ENCODE results near the gene LIN37. TPM values are rescaled to one million over a fixed set of nuclear protein-coding genes. Genes with fewer than 3 reads are reported as not detected.

The LIN37 gene
- total RNA-seq, 1 experiment from 2014 or later = 11.3 TPM

DNA sequence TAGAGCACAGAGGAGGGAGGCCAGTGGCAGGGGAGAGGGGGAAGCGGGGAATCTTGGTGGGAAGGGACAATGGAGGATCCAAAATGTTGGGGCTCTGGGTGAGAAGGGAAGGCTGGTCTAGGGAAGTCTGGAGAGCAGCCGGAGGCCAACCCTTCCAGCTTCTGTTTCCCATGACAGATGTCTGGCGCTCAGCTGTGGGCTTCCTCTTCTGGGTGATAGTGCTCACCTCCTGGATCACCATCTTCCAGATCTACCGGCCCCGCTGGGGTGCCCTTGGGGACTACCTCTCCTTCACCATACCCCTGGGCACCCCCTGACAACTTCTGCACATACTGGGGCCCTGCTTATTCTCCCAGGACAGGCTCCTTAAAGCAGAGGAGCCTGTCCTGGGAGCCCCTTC lies 1.8 kb upstream of the LIN37 start:
- ChIA-PET CTCF (no interaction called here), POLR2A (ENCODE audit: low non-redundant PET) (no interaction called here)
- Histone ChIP-seq H3K4me1 (ENCODE audit: insufficient read depth, low read length, poor library complexity, severe bottlenecking) (peaks cover 3% of the 10 kb centered on the region), H3K4me3 (ENCODE audit: low read depth, low read length, poor library complexity, severe bottlenecking) (peak overlapping the region; percentile 72), H3K9me3 (ENCODE audit: low read depth, low read length, poor library complexity, severe bottlenecking) (no peaks in the 10 kb centered on the region), H3K27ac (ENCODE audit: low read depth, low read length, poor library complexity, severe bottlenecking) (peak overlapping the region; percentile 99), H3K27me3 (replicated peaks; ENCODE audit: insufficient read depth, low read depth, low read length, poor library complexity) (no peaks in the 10 kb centered on the region), H3K36me3 (ENCODE audit: insufficient read depth, low read length, poor library complexity, severe bottlenecking) (no peaks in the 10 kb centered on the region)
- TF ChIP-seq, protein P1, sequence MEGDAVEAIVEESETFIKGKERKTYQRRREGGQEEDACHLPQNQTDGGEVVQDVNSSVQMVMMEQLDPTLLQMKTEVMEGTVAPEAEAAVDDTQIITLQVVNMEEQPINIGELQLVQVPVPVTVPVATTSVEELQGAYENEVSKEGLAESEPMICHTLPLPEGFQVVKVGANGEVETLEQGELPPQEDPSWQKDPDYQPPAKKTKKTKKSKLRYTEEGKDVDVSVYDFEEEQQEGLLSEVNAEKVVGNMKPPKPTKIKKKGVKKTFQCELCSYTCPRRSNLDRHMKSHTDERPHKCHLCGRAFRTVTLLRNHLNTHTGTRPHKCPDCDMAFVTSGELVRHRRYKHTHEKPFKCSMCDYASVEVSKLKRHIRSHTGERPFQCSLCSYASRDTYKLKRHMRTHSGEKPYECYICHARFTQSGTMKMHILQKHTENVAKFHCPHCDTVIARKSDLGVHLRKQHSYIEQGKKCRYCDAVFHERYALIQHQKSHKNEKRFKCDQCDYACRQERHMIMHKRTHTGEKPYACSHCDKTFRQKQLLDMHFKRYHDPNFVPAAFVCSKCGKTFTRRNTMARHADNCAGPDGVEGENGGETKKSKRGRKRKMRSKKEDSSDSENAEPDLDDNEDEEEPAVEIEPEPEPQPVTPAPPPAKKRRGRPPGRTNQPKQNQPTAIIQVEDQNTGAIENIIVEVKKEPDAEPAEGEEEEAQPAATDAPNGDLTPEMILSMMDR (conservative IDR thresholded peaks at IDR 0.05; ENCODE audit: low read depth, low read length) = no peak
- TF ChIP-seq EZH2 (IDR thresholded peaks at IDR 0.05; ENCODE audit: borderline replicate concordance, low read depth, low read length, poor library complexity, severe bottlenecking) = no peak
- BruUV-seq (replicated peaks) = no TSS peak
- intact Hi-C loops (cut with micrococcal nuclease; ENCODE audit: unreplicated experiment) = loop anchor here (10.0 kb wide), 1 partner anchor 188 kb away; the partner anchor contains the start of gene LRFN3
- no peak for DNase-seq (ENCODE audit: low spot score)

DNA sequence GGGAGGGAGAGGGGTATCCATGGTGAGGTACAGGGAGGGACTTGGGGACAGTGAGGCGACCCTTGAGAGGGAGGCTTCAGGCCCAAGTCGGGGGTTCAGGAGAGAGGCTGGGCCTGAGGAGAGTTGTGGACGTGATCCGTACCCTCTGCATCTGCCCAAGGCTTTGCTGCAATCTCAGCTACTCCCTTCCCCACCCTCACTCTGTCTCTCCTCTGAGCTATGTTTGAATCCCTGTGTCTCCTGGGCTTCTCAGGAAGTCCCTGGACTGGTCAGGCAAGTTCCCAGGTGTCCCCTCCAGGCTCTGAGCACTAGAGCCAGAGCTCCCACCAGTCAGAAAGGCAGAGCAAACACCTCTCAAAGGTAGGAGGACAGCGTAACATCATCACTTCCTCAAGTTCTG lies 1.8 kb downstream of the LIN37 start:
- no peaks in the 10 kb centered on the region for H3K9me3 ChIP-seq (ENCODE audit: low read depth, low read length, poor library complexity, severe bottlenecking)
- H3K27me3 ChIP-seq (replicated peaks; ENCODE audit: insufficient read depth, low read depth, low read length, poor library complexity) = no peaks in the 10 kb centered on the region
- H3K36me3 ChIP-seq (ENCODE audit: insufficient read depth, low read length, poor library complexity, severe bottlenecking) = no peaks in the 10 kb centered on the region
- TF ChIP-seq, protein P1 (conservative IDR thresholded peaks at IDR 0.05; ENCODE audit: low read depth, low read length) = no peak
- no peak for TF ChIP-seq EZH2 (IDR thresholded peaks at IDR 0.05; ENCODE audit: borderline replicate concordance, low read depth, low read length, poor library complexity, severe bottlenecking)
- intact Hi-C loops (cut with micrococcal nuclease; ENCODE audit: unreplicated experiment) = no loop called here
- DNase-seq (ENCODE audit: low spot score) = no peak
- H3K4me3 ChIP-seq (ENCODE audit: low read depth, low read length, poor library complexity, severe bottlenecking) = no peak overlapping the region
- H3K27ac ChIP-seq (ENCODE audit: low read depth, low read length, poor library complexity, severe bottlenecking) = no peak overlapping the region
- ChIA-PET CTCF (no interaction called here), POLR2A (ENCODE audit: low non-redundant PET) (no interaction called here)
- peaks cover 3% of the 10 kb centered on the region for H3K4me1 ChIP-seq (ENCODE audit: insufficient read depth, low read length, poor library complexity, severe bottlenecking)
- no TSS peak for BruUV-seq (replicated peaks)

GRCh38 chr19:35751839-35752745 lies 3.7 kb downstream of the LIN37 start:
- DNase-seq (ENCODE audit: low spot score) = no peak
- ChIA-PET POLR2A (ENCODE audit: low non-redundant PET) (no interaction called here), CTCF (no interaction called here)
- no peak for TF ChIP-seq EZH2 (IDR thresholded peaks at IDR 0.05; ENCODE audit: borderline replicate concordance, low read depth, low read length, poor library complexity, severe bottlenecking)
- TF ChIP-seq, protein P1 (conservative IDR thresholded peaks at IDR 0.05; ENCODE audit: low read depth, low read length) = no peak
- H3K27me3 ChIP-seq (replicated peaks; ENCODE audit: insufficient read depth, low read depth, low read length, poor library complexity) = no peaks in the 10 kb centered on the region
- H3K36me3 ChIP-seq (ENCODE audit: insufficient read depth, low read length, poor library complexity, severe bottlenecking) = no peaks in the 10 kb centered on the region
- no TSS peak for BruUV-seq (replicated peaks)
- intact Hi-C loops (cut with micrococcal nuclease; ENCODE audit: unreplicated experiment) = no loop called here
- H3K9me3 ChIP-seq (ENCODE audit: low read depth, low read length, poor library complexity, severe bottlenecking) = no peaks in the 10 kb centered on the region
- H3K4me3 ChIP-seq (ENCODE audit: low read depth, low read length, poor library complexity, severe bottlenecking) = no peak overlapping the region
- no peak overlapping the region for H3K27ac ChIP-seq (ENCODE audit: low read depth, low read length, poor library complexity, severe bottlenecking)
- H3K4me1 ChIP-seq (ENCODE audit: insufficient read depth, low read length, poor library complexity, severe bottlenecking) = peaks cover 21% of the 10 kb centered on the region
